DND-41 (cell line): ENCODE results near the gene MFGE8.
"Not testable (repeated sequence)": the region's sequence is repeated elsewhere in the genome, so short reads cannot be mapped to it uniquely, and the experiment has no call there.

Source experiments
- ATAC-seq: fragments of 200-7000 bp; cut with Tn5 transposase; 3 replicates; pipeline ENCODE4 v1.9.1; 2021; ENCODE audit warnings: low read depth; ENCODE audit not compliant: insufficient read depth
- DNase-seq: peaks from one replicate; pipeline ENCODE4 v3.0.0-alpha.2; 2020
- H2AFZ ChIP-seq: 2 replicates; pipeline ENCODE4 v1.6.0; 2012; ENCODE audit warnings: low read depth, low read length
- H3K27ac ChIP-seq: 2 replicates; pipeline ENCODE4 v1.5.1; 2012; ENCODE audit warnings: low read length, inconsistent platforms
- H3K27me3 ChIP-seq: fragments of 200-600 bp; sonication (generic); 2 replicates; pipeline ENCODE4 v1.6.0; 2012; ENCODE audit warnings: low read length, mild to moderate bottlenecking, inconsistent platforms; ENCODE audit not compliant: insufficient read depth, poor library complexity
- H3K36me3 ChIP-seq: 2 replicates; pipeline ENCODE4 v1.5.1; 2012; ENCODE audit warnings: low read length, inconsistent platforms; ENCODE audit not compliant: insufficient read depth
- H3K4me1 ChIP-seq: 2 replicates; pipeline ENCODE4 v1.5.1; 2012; ENCODE audit warnings: mild to moderate bottlenecking, low read length; ENCODE audit not compliant: insufficient read depth
- H3K4me2 ChIP-seq: 2 replicates; pipeline ENCODE4 v1.6.0; 2012; ENCODE audit warnings: mild to moderate bottlenecking, moderate library complexity, low read length, inconsistent platforms; ENCODE audit not compliant: insufficient read depth
- H3K4me3 ChIP-seq, 2 experiments: fragments of 200-600 bp in 1 of 2; shearing (Covaris generic) in 1 of 2; 2 replicates each; pipeline ENCODE4 v1.5.1; 2012 to 2016; ENCODE audit warnings: inconsistent platforms in 2 of 2, low read length in 2 of 2, mild to moderate bottlenecking in 2 of 2, low read depth in 1 of 2, moderate library complexity in 1 of 2
- H3K79me2 ChIP-seq: 2 replicates; pipeline ENCODE4 v1.6.0; 2012; ENCODE audit warnings: low read length, inconsistent platforms; ENCODE audit not compliant: insufficient read depth
- H3K9ac ChIP-seq: 2 replicates; pipeline ENCODE4 v1.6.0; 2012; ENCODE audit warnings: low read depth, mild to moderate bottlenecking, inconsistent platforms, low read length, moderate library complexity
- H3K9me3 ChIP-seq: 2 replicates; pipeline ENCODE4 v1.5.1; 2012; ENCODE audit warnings: low read length, moderate library complexity, mild to moderate bottlenecking, inconsistent platforms; ENCODE audit not compliant: insufficient read depth, severe bottlenecking
- H4K20me1 ChIP-seq: 2 replicates; pipeline ENCODE4 v1.6.0; 2012; ENCODE audit warnings: low read length; ENCODE audit not compliant: insufficient read depth
- CTCF ChIP-seq: IDR thresholded peaks from 2 replicates; pipeline ENCODE4 v1.5.1; 2012; ENCODE audit warnings: borderline replicate concordance, low read length, moderate library complexity, mild to moderate bottlenecking; ENCODE audit not compliant: poor library complexity, severe bottlenecking; ENCODE audit errors: extremely low read depth
- EZH2 ChIP-seq: IDR thresholded peaks from 3 replicates; pipeline ENCODE4 v1.6.1; 2012; ENCODE audit warnings: borderline replicate concordance, low read depth, mild to moderate bottlenecking, moderate library complexity, low read length, inconsistent platforms; ENCODE audit not compliant: severe bottlenecking

Gene MFGE8

DNA sequence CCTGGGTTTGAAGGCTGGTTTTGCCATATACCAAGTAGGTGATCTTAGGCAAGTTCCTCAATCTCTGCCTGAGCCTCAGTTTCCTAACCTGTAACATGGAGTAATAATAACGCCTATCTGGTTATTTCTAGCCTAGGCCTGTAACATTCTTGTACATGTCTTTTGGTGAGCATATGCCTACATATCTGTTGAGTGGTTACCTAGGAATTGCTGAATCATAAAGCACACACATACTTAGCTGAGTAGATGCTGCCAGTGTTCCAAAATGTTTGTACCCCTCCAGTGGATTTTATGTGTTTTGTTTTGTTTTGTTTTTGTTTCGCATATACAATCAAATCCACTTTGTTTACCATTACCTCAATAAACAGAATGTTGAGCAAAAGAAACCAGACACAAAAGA is 17.4 kb upstream of the MFGE8 start:
- TF ChIP-seq CTCF: no peak
- TF ChIP-seq EZH2: no peak
- Histone ChIP-seq H3K4me3 (no peak overlapping the region), H3K4me2 (no peak overlapping the region), H3K9me3 (peaks cover 3% of the 10 kb centered on the region), H3K27ac (no peak overlapping the region), H3K4me1 (no peaks in the 10 kb centered on the region), H3K36me3 (no peaks in the 10 kb centered on the region), H3K9ac (no peak overlapping the region), H2AFZ (no peak overlapping the region), H3K27me3 (no peaks in the 10 kb centered on the region), H4K20me1 (no peaks in the 10 kb centered on the region), H3K79me2 (no peaks in the 10 kb centered on the region)
- no peak for DNase-seq
- no peak for ATAC-seq

GRCh38 chr15:88929358-88930098 is 16.3 kb upstream of the MFGE8 start:
- not testable (repeated sequence) for H3K79me2 ChIP-seq, H3K27ac ChIP-seq, DNase-seq, H3K9me3 ChIP-seq, H3K9ac ChIP-seq, H3K4me3 ChIP-seq, H3K4me1 ChIP-seq, H2AFZ ChIP-seq, H3K27me3 ChIP-seq, H4K20me1 ChIP-seq, H3K4me2 ChIP-seq, ATAC-seq, H3K36me3 ChIP-seq

DNA sequence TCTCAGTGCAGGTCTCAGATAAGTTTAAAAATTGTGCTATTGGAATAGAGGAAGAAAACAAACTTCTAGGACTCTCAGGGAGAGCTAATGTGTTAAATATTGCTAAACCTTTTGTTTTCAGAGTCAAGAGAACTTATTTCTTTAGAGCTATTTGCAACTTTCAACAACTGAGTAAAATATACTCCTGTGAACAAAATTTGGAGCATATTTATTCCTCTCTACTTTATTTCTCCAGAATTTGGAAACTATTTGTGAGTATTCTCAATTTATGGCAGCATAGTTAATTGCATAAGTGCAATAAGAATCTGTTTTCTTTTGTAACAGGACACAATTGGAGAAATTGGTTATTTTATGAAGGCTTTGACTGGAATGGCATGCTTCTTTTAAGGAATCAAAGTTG is 15.0 kb upstream of the MFGE8 start:
- DNase-seq, ATAC-seq, H3K27me3 ChIP-seq, H3K27ac ChIP-seq, H4K20me1 ChIP-seq, H3K4me2 ChIP-seq, H3K4me1 ChIP-seq, H3K36me3 ChIP-seq, H3K9ac ChIP-seq, H3K4me3 ChIP-seq, H2AFZ ChIP-seq, H3K9me3 ChIP-seq, H3K79me2 ChIP-seq: not testable (repeated sequence)

DNA sequence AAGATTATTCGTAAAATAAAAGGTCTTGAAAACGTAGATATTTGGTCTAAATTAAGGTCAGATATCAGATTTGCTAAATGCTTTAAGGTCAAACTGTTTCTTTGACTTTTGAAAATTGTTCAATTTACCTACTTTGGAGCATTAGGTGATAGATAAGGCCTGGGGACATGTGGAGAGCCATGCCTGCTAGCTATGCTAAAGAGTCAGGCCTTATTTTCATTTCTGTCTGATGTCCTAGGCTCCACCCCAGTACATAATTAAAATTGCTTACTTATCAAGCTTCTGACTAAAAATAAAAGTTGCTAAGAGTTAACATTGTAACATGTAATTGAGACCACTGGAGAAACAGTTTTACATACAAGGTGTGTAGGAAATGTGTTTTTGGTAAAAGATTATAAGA is 12.5 kb upstream of the MFGE8 start:
- not testable (repeated sequence) for H3K4me2 ChIP-seq, H3K79me2 ChIP-seq, H3K36me3 ChIP-seq, H3K4me1 ChIP-seq, H3K9me3 ChIP-seq, H2AFZ ChIP-seq, H3K9ac ChIP-seq, H3K27ac ChIP-seq, H3K27me3 ChIP-seq, H4K20me1 ChIP-seq, ATAC-seq, H3K4me3 ChIP-seq, DNase-seq

- H2AFZ ChIP-seq, H3K4me1 ChIP-seq, H3K4me2 ChIP-seq, H3K36me3 ChIP-seq, H3K27me3 ChIP-seq, H3K27ac ChIP-seq, H3K79me2 ChIP-seq, H4K20me1 ChIP-seq, DNase-seq, ATAC-seq, H3K9me3 ChIP-seq, H3K4me3 ChIP-seq, H3K9ac ChIP-seq: not testable (repeated sequence)
Observed at GRCh38 chr15:88920892-88921435, 7.8 kb upstream of the MFGE8 start.
